Thyroid gland (tissue), 4 donors: ENCODE results near the gene GDA.

ENCODE experiments used
- CTCF ChIP-seq, 6 experiments: fragments of 200-600 bp in 3 of 6; fragments of 450-650 bp in 3 of 6; sonication (generic) in 3 of 6; IDR thresholded peaks; one replicate each; pipeline ENCODE4 v1.5.1; 2016 to 2019; ENCODE audit warnings: antibody characterized with exemption in 6 of 6, mild to moderate bottlenecking in 2 of 6, inconsistent platforms in 1 of 6, moderate library complexity in 1 of 6
- POLR2A ChIP-seq, 2 donors: fragments of 450-650 bp; IDR thresholded peaks; one replicate each; pipeline ENCODE4 v1.6.1; 2017; ENCODE audit warnings: antibody characterized with exemption in 2 of 2, mild to moderate bottlenecking in 2 of 2, moderate library complexity in 1 of 2

- TF ChIP-seq CTCF (IDR thresholded peaks at IDR 0.05): no peak
- TF ChIP-seq POLR2A (IDR thresholded peaks at IDR 0.05): no peak
Measured at GRCh38 chr9:72188232-72188631, 39.0 kb downstream of the GDA start.
